Right atrium auricular region (tissue), 2 donors: ENCODE results near the gene MAGI1. TPM values are rescaled to one million over a fixed set of nuclear protein-coding genes. Genes with fewer than 3 reads are reported as not detected.

ENCODE experiments used
- DNase-seq: peaks from one replicate; pipeline ENCODE4 v3.0.0-alpha.2; 2019; ENCODE audit warnings: low spot score
- H3K27ac ChIP-seq, 2 donors: fragments of 200-600 bp; sonication (generic); 1 replicate in 1 of 2; 2 replicates in 1 of 2; pipeline ENCODE4 v1.5.1; 2016 to 2019
- H3K27me3 ChIP-seq, 2 donors: fragments of 200-600 bp; sonication (generic); one replicate each; pipeline versions ENCODE4 v1.5.1 to v1.6.0; 2017 to 2019
- H3K36me3 ChIP-seq: fragments of 200-600 bp; sonication (generic); one replicate; pipeline ENCODE4 v1.5.1; 2016
- H3K4me1 ChIP-seq, 2 donors: fragments of 200-600 bp; sonication (generic); one replicate each; pipeline versions ENCODE4 v1.5.1 to v1.6.0; 2017 to 2019
- H3K4me3 ChIP-seq, 2 donors: fragments of 200-600 bp; sonication (generic); 1 replicate in 1 of 2; 2 replicates in 1 of 2; pipeline ENCODE4 v1.5.1; 2017 to 2019; ENCODE audit warnings: mild to moderate bottlenecking in 1 of 2, moderate library complexity in 1 of 2
- H3K9me3 ChIP-seq, 2 donors: fragments of 200-600 bp; sonication (generic); one replicate each; pipeline ENCODE4 v1.5.1; 2019
- CTCF ChIP-seq, 2 donors: fragments of 200-600 bp; sonication (generic); IDR thresholded peaks; one replicate each; pipeline ENCODE4 v1.5.1; 2019; ENCODE audit warnings: antibody characterized with exemption in 2 of 2
- total RNA-seq, 2 donors: library from RNA; depleted of rRNA; stranded (reverse); fragments of >200 nt; gene quantifications; one replicate each; pipeline ENCODE4 v1.1.0, GENCODE V29; 2016

Gene MAGI1
- total RNA-seq, 2 donors from 2014 or later: 28.5 to 34.8 TPM

GRCh38 chr3:66023738-66024385, 14.9 kb downstream of the MAGI1 start:
- no peak for TF ChIP-seq CTCF (IDR thresholded peaks at IDR 0.05)
- Histone ChIP-seq H3K27me3 (no peaks in the 10 kb centered on the region), H3K9me3 (no peaks in the 10 kb centered on the region), H3K36me3 (no peaks in the 10 kb centered on the region), H3K4me3 (no peak overlapping the region), H3K4me1 (peaks cover 0 to 16% of the 10 kb centered on the region in 2 donors), H3K27ac (no peak overlapping the region)
- DNase-seq: no peak

GRCh38 chr3:66023229-66023628, 15.5 kb downstream of the MAGI1 start:
- H3K9me3 ChIP-seq: no peaks in the 10 kb centered on the region
- TF ChIP-seq CTCF (IDR thresholded peaks at IDR 0.05): no peak
- no peak overlapping the region for H3K4me3 ChIP-seq
- H3K27ac ChIP-seq: no peak overlapping the region
- no peaks in the 10 kb centered on the region for H3K27me3 ChIP-seq
- peaks cover 0 to 12% of the 10 kb centered on the region in 2 donors for H3K4me1 ChIP-seq
- H3K36me3 ChIP-seq: no peaks in the 10 kb centered on the region
- DNase-seq: no peak

DNA sequence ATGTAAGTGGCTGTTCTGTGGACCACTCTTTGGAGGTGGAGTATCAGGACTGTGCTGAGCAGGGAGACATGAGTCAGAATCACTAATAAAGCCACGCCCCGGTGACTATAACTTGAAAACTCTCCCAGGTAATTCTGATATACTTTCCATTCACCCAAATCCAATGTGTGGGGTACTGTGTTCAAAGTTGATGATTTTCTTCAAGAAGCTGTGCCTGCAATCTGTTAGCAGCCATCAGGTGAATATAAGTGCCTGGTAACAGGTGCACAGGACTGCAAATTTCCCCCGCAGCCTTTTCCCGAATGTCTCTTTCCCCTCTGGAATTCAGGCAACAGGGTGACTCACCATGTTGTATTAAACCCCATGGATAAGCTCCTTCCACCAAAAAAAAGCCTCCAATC, 17.0 kb downstream of the MAGI1 start:
- Histone ChIP-seq H3K4me1 (peaks cover 0 to 12% of the 10 kb centered on the region in 2 donors), H3K27me3 (no peaks in the 10 kb centered on the region), H3K36me3 (no peaks in the 10 kb centered on the region), H3K9me3 (no peaks in the 10 kb centered on the region), H3K4me3 (no peak overlapping the region), H3K27ac (no peak overlapping the region)
- no peak for DNase-seq
- TF ChIP-seq CTCF (IDR thresholded peaks at IDR 0.05): no peak

DNA sequence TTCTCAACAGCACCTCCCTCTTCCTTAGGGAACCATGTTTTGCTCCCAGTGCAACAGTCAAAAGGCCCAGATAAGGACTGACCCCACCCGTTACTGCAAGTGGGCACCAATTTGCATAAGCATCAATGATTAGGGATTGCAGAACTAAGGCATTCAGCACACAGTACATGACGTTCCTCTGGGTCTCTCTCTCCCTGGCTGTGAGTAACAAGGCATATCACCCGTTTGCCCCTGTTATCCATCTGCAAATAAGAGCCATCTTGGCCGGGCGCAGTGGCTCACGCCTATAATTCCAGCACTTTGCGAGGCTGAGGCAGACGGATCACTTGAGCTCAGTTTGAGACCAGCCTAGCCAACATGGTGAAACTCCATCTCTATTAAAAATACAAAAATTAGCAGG, 18.8 kb downstream of the MAGI1 start:
- Histone ChIP-seq H3K27ac (no peak overlapping the region), H3K4me1 (peaks cover 0 to 21% of the 10 kb centered on the region in 2 donors), H3K9me3 (no peaks in the 10 kb centered on the region), H3K27me3 (no peaks in the 10 kb centered on the region), H3K36me3 (no peaks in the 10 kb centered on the region), H3K4me3 (no peak overlapping the region)
- DNase-seq: no peak
- TF ChIP-seq CTCF (IDR thresholded peaks at IDR 0.05): no peak

GRCh38 chr3:66018057-66019033, 20.4 kb downstream of the MAGI1 start:
- Histone ChIP-seq H3K4me3 (no peak overlapping the region), H3K27ac (no peak overlapping the region), H3K36me3 (no peaks in the 10 kb centered on the region), H3K27me3 (no peaks in the 10 kb centered on the region), H3K4me1 (peaks cover 0 to 26% of the 10 kb centered on the region in 2 donors), H3K9me3 (no peaks in the 10 kb centered on the region)
- no peak for DNase-seq
- TF ChIP-seq CTCF (IDR thresholded peaks at IDR 0.05): no peak
